WTC11 (cell line): ENCODE measurements around the gene CDKN1B. TPM values are rescaled to one million over a fixed set of nuclear protein-coding genes. Genes with fewer than 3 reads are reported as not detected.

ENCODE experiments used
- ATAC-seq: fragments of 200-7000 bp; cut with Tn5 transposase; 2 replicates; pipeline ENCODE4 v1.10.0; 2021; ENCODE audit warnings: mild to moderate bottlenecking, moderate library complexity
- CTCF ChIA-PET: fragments of 300-600 bp; sonication (Branson Sonifier 250); formaldehyde crosslinking; loops from one replicate; lab custom pipeline; 2021; ENCODE audit warnings: antibody characterized with exemption; lab: Charles Lee
- POLR2A ChIA-PET: fragments of 350-600 bp; sonication (Branson Sonifier 250); formaldehyde crosslinking; loops from one replicate; lab custom pipeline; 2021; ENCODE audit warnings: antibody characterized with exemption; lab: Charles Lee
- DNase-seq: peaks from one replicate; pipeline ENCODE4 v3.0.0; 2021; ENCODE audit warnings: low spot score
- H3K27ac Mint-ChIP-seq: 2 replicates; pipeline ENCODE4 v1.8.0; 2021; ENCODE audit warnings: mixed read lengths
- H3K27me3 Mint-ChIP-seq: 2 replicates; pipeline ENCODE4 v1.8.0; 2021; ENCODE audit warnings: low read depth, mild to moderate bottlenecking, moderate library complexity, mixed read lengths
- H3K36me3 Mint-ChIP-seq: 2 replicates; pipeline ENCODE4 v1.8.0; 2021; ENCODE audit warnings: mixed read lengths
- H3K4me1 Mint-ChIP-seq: 2 replicates; pipeline ENCODE4 v1.8.0; 2022; ENCODE audit warnings: mixed read lengths
- H3K4me3 Mint-ChIP-seq: 2 replicates; pipeline ENCODE4 v1.8.0; 2021; ENCODE audit warnings: mild to moderate bottlenecking, moderate library complexity, mixed read lengths
- H3K9me3 Mint-ChIP-seq: 2 replicates; pipeline ENCODE4 v1.8.0; 2021; ENCODE audit warnings: mixed read lengths
- E2F1 ChIP-seq: sonication (generic); formaldehyde crosslinking; IDR thresholded peaks from 2 replicates; pipeline ENCODE4 v1.8.0; 2022; ENCODE audit warnings: mild to moderate bottlenecking, missing genetic modification reagents
- E2F5 ChIP-seq: sonication (generic); formaldehyde crosslinking; IDR thresholded peaks from 2 replicates; pipeline ENCODE4 v1.8.1; 2022; ENCODE audit warnings: mild to moderate bottlenecking, moderate library complexity, missing genetic modification reagents
- ERG ChIP-seq: fragments of 250-450 bp; sonication (Bioruptor Pico); IDR thresholded peaks from 2 replicates; pipeline ENCODE4 v1.8.0; 2021; ENCODE audit warnings: mild to moderate bottlenecking
- GRHL2 ChIP-seq: fragments of 250-450 bp; sonication (Bioruptor Pico); IDR thresholded peaks from 2 replicates; pipeline ENCODE4 v1.8.0; 2022; ENCODE audit warnings: mild to moderate bottlenecking, moderate library complexity; ENCODE audit not compliant: insufficient replicate concordance, severe bottlenecking
- GTF2I ChIP-seq: fragments of 250-450 bp; sonication (Bioruptor Pico); conservative IDR thresholded peaks from 2 replicates; pipeline ENCODE4 v1.4.0; 2021; ENCODE audit warnings: mild to moderate bottlenecking
- HMGA2 ChIP-seq: fragments of 250-450 bp; sonication (Bioruptor Pico); IDR thresholded peaks from 2 replicates; pipeline ENCODE4 v1.4.0; 2021; ENCODE audit warnings: mild to moderate bottlenecking, moderate library complexity
- JAZF1 ChIP-seq: fragments of 250-450 bp; sonication (Bioruptor Pico); IDR thresholded peaks from 2 replicates; pipeline ENCODE4 v1.9.0; 2021; ENCODE audit warnings: moderate library complexity, mild to moderate bottlenecking, inconsistent platforms
- JUN ChIP-seq: sonication (generic); formaldehyde crosslinking; IDR thresholded peaks from 2 replicates; pipeline ENCODE4 v1.8.0; 2023; ENCODE audit warnings: mild to moderate bottlenecking, missing genetic modification reagents
- NFATC4 ChIP-seq: fragments of 250-450 bp; sonication (Bioruptor Pico); IDR thresholded peaks from 2 replicates; pipeline ENCODE4 v1.9.0; 2021; ENCODE audit warnings: mild to moderate bottlenecking
- NFE2L1 ChIP-seq: sonication (generic); formaldehyde crosslinking; IDR thresholded peaks from 2 replicates; pipeline ENCODE4 v1.8.1; 2023; ENCODE audit warnings: missing genetic modification reagents
- NR2C2 ChIP-seq: sonication (generic); formaldehyde crosslinking; IDR thresholded peaks from 2 replicates; pipeline ENCODE4 v1.8.0; 2022; ENCODE audit warnings: mild to moderate bottlenecking, missing genetic modification reagents
- PRRX2 ChIP-seq: fragments of 250-450 bp; sonication (Bioruptor Pico); IDR thresholded peaks from 2 replicates; pipeline ENCODE4 v1.8.0; 2021; ENCODE audit warnings: mild to moderate bottlenecking
- SP1 ChIP-seq: sonication (generic); formaldehyde crosslinking; conservative IDR thresholded peaks from 2 replicates; pipeline ENCODE4 v1.8.1; 2022; ENCODE audit warnings: missing genetic modification reagents
- TEAD1 ChIP-seq: sonication (generic); formaldehyde crosslinking; IDR thresholded peaks from 2 replicates; pipeline ENCODE4 v1.8.0; 2022; ENCODE audit warnings: mild to moderate bottlenecking, missing genetic modification reagents
- TEAD4 ChIP-seq: sonication (generic); formaldehyde crosslinking; IDR thresholded peaks from 2 replicates; pipeline ENCODE4 v1.8.0; 2022; ENCODE audit warnings: mild to moderate bottlenecking, missing genetic modification reagents
- ZNF138 ChIP-seq: sonication (generic); formaldehyde crosslinking; conservative IDR thresholded peaks from 2 replicates; pipeline ENCODE4 v1.8.1; 2022; ENCODE audit warnings: mild to moderate bottlenecking, moderate library complexity, missing genetic modification reagents
- ZNF232 ChIP-seq: sonication (generic); formaldehyde crosslinking; IDR thresholded peaks from 2 replicates; pipeline ENCODE4 v1.8.0; 2022; ENCODE audit warnings: mild to moderate bottlenecking, missing genetic modification reagents
- ZNF263 ChIP-seq: sonication (generic); formaldehyde crosslinking; IDR thresholded peaks from 2 replicates; pipeline ENCODE4 v1.8.1; 2022; ENCODE audit warnings: low read depth, mild to moderate bottlenecking, moderate library complexity, missing genetic modification reagents
- ZNF416 ChIP-seq: fragments of 250-450 bp; sonication (Bioruptor Pico); IDR thresholded peaks from 2 replicates; pipeline ENCODE4 v1.9.0; 2021; ENCODE audit warnings: mild to moderate bottlenecking, inconsistent platforms
- total RNA-seq: library from RNA; stranded (reverse); gene quantifications from 3 replicates; pipeline ENCODE4 v1.2.3, GENCODE V29; 2021
- TF ChIP-seq, protein P1 (sequence below): fragments of 250-450 bp; sonication (Bioruptor Pico); conservative IDR thresholded peaks from 2 replicates; pipeline ENCODE4 v1.9.0; 2021; ENCODE audit warnings: mild to moderate bottlenecking
- TF ChIP-seq, protein P2 (sequence below): sonication (generic); formaldehyde crosslinking; IDR thresholded peaks from 2 replicates; pipeline ENCODE4 v1.8.1; 2023; ENCODE audit warnings: mild to moderate bottlenecking, missing genetic modification reagents, borderline replicate concordance
- TF ChIP-seq, protein P3 (sequence below): fragments of 250-450 bp; sonication (Bioruptor Pico); IDR thresholded peaks from 2 replicates; pipeline ENCODE4 v1.9.0; 2021; ENCODE audit warnings: mild to moderate bottlenecking, borderline replicate concordance

CDKN1B gene
- total RNA-seq, 1 experiment from 2014 or later: 34.2 TPM

GRCh38 chr12:12686925-12687324 is 30.2 kb upstream of the CDKN1B start:
- no peak for DNase-seq
- Mint-ChIP-seq H3K4me3 (no peak overlapping the region), H3K9me3 (no peaks in the 10 kb centered on the region), H3K4me1 (peaks cover 34% of the 10 kb centered on the region), H3K36me3 (no peaks in the 10 kb centered on the region), H3K27me3 (peaks cover 5% of the 10 kb centered on the region; the same call in 1 of the 2 replicates), H3K27ac (no peak overlapping the region)
- POLR2A ChIA-PET: no interaction called here
- no peak for TF ChIP-seq NFATC4 (CRISPR knock-in tag)
- TF ChIP-seq NFE2L1 (CRISPR knock-in tag): no peak
- no peak for TF ChIP-seq ERG (CRISPR knock-in tag)
- TF ChIP-seq GRHL2 (CRISPR knock-in tag): no peak
- TF ChIP-seq TEAD4 (CRISPR knock-in tag): no peak
- no peak for TF ChIP-seq GTF2I (CRISPR knock-in tag)
- TF ChIP-seq TEAD1 (CRISPR knock-in tag): no peak
- TF ChIP-seq ZNF263 (CRISPR knock-in tag): no peak
- no peak for TF ChIP-seq ZNF232 (CRISPR knock-in tag)
- TF ChIP-seq NR2C2 (CRISPR knock-in tag): no peak
- no peak for TF ChIP-seq HMGA2 (CRISPR knock-in tag)
- TF ChIP-seq SP1 (CRISPR knock-in tag): no peak
- no peak for TF ChIP-seq ZNF416
- TF ChIP-seq JUN (CRISPR knock-in tag): no peak
- CTCF ChIA-PET: no interaction called here
- ATAC-seq: no peak

DNA sequence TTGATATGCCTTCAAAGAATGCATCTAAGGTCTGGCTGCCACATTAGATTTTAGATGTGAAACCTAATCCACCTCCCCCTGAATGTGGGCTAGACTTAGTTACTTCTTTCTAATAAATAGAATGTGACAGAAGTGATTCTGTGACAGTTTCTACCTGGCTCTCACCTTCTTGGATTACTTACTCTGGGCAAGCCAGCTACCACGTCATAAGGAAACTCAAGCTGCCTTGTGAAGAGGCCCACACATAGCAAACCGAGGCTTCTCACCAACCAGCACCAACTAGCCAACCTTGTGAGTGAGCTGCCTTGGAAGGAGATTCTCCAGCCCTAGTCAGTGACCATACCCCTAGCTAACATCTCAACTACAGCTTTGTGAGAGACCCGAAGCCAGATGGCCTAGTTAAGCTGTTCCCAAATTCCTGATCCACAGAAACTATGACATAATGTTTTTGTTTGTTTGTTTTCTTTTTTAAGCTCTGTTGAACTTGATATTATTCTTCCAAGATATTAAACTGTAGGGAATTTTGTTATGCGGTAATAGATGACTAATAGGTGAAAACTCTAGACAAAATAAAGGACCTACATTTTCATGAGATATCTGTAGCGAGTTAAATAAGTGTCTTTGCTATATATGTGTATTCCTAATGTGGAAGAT is 27.4 kb upstream of the CDKN1B start:
- no peaks in the 10 kb centered on the region for H3K36me3 Mint-ChIP-seq
- ATAC-seq (no peak), DNase-seq (no peak)
- no peak overlapping the region for H3K4me3 Mint-ChIP-seq
- peaks cover 13% of the 10 kb centered on the region for H3K4me1 Mint-ChIP-seq
- no peaks in the 10 kb centered on the region; the same call in 1 of the 2 replicates for H3K27me3 Mint-ChIP-seq
- ChIA-PET CTCF (interaction anchor here (1.3 kb wide), 1 partner anchor 44 kb away, joined by 3 read pairs; no protein-coding TSS in a partner anchor), POLR2A (no interaction called here)
- H3K9me3 Mint-ChIP-seq: no peaks in the 10 kb centered on the region
- no peak overlapping the region for H3K27ac Mint-ChIP-seq
- no peak for TF ChIP-seq GRHL2 (CRISPR knock-in tag)
- TF ChIP-seq E2F5 (CRISPR knock-in tag): no peak
- TF ChIP-seq, protein P1, sequence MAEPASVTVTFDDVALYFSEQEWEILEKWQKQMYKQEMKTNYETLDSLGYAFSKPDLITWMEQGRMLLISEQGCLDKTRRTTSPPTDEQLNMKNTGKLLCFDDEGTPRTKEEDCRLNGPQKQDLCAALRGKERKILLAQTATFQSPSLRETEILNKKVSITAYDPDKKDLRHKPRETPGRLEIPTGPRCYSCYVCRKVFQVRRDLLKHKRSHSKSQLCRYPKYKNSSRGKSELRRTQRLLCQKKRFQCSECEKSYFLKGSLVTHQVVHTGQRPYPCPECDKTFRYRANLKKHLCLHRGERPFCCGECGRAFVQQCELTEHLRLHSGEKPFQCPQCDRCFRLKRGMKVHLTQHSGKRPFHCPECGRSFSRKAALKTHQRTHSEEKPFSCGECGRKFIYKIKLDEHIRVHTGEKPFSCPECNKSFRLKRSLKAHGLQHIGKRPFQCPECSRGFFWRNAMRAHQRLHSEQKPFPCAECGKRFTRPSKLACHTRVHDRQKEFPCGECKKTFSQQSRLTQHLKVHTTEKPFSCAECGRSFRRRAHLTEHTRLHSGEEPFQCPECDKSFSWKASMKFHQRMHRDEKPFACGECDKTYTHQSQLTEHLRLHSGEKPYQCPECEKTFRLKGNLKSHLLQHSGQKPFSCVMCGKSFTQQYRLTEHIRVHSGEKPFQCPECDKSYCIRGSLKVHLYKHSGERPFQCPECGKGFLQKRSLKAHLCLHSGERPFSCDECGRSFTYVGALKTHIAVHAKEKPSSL (CRISPR knock-in tag): no peak
- no peak for TF ChIP-seq JAZF1
- no peak for TF ChIP-seq PRRX2 (CRISPR knock-in tag)
- TF ChIP-seq NFATC4 (CRISPR knock-in tag): no peak
- TF ChIP-seq E2F1 (CRISPR knock-in tag): no peak
- TF ChIP-seq SP1 (CRISPR knock-in tag): no peak
- TF ChIP-seq, protein P2, sequence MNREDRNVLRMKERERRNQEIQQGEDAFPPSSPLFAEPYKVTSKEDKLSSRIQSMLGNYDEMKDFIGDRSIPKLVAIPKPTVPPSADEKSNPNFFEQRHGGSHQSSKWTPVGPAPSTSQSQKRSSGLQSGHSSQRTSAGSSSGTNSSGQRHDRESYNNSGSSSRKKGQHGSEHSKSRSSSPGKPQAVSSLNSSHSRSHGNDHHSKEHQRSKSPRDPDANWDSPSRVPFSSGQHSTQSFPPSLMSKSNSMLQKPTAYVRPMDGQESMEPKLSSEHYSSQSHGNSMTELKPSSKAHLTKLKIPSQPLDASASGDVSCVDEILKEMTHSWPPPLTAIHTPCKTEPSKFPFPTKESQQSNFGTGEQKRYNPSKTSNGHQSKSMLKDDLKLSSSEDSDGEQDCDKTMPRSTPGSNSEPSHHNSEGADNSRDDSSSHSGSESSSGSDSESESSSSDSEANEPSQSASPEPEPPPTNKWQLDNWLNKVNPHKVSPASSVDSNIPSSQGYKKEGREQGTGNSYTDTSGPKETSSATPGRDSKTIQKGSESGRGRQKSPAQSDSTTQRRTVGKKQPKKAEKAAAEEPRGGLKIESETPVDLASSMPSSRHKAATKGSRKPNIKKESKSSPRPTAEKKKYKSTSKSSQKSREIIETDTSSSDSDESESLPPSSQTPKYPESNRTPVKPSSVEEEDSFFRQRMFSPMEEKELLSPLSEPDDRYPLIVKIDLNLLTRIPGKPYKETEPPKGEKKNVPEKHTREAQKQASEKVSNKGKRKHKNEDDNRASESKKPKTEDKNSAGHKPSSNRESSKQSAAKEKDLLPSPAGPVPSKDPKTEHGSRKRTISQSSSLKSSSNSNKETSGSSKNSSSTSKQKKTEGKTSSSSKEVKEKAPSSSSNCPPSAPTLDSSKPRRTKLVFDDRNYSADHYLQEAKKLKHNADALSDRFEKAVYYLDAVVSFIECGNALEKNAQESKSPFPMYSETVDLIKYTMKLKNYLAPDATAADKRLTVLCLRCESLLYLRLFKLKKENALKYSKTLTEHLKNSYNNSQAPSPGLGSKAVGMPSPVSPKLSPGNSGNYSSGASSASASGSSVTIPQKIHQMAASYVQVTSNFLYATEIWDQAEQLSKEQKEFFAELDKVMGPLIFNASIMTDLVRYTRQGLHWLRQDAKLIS (CRISPR knock-in tag): no peak
- TF ChIP-seq, protein P3, sequence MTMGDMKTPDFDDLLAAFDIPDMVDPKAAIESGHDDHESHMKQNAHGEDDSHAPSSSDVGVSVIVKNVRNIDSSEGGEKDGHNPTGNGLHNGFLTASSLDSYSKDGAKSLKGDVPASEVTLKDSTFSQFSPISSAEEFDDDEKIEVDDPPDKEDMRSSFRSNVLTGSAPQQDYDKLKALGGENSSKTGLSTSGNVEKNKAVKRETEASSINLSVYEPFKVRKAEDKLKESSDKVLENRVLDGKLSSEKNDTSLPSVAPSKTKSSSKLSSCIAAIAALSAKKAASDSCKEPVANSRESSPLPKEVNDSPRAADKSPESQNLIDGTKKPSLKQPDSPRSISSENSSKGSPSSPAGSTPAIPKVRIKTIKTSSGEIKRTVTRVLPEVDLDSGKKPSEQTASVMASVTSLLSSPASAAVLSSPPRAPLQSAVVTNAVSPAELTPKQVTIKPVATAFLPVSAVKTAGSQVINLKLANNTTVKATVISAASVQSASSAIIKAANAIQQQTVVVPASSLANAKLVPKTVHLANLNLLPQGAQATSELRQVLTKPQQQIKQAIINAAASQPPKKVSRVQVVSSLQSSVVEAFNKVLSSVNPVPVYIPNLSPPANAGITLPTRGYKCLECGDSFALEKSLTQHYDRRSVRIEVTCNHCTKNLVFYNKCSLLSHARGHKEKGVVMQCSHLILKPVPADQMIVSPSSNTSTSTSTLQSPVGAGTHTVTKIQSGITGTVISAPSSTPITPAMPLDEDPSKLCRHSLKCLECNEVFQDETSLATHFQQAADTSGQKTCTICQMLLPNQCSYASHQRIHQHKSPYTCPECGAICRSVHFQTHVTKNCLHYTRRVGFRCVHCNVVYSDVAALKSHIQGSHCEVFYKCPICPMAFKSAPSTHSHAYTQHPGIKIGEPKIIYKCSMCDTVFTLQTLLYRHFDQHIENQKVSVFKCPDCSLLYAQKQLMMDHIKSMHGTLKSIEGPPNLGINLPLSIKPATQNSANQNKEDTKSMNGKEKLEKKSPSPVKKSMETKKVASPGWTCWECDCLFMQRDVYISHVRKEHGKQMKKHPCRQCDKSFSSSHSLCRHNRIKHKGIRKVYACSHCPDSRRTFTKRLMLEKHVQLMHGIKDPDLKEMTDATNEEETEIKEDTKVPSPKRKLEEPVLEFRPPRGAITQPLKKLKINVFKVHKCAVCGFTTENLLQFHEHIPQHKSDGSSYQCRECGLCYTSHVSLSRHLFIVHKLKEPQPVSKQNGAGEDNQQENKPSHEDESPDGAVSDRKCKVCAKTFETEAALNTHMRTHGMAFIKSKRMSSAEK (CRISPR knock-in tag): no peak
- TF ChIP-seq ZNF138: no peak
- no peak for TF ChIP-seq TEAD1 (CRISPR knock-in tag)
